ENCODE results near the gene ADCY2. TPM values are rescaled to one million over a fixed set of nuclear protein-coding genes. Genes with fewer than 3 reads are reported as not detected.

Gene ADCY2
- total RNA-seq, 2 donors from 2014 or later: 5.2 to 17.7 TPM

- intact Hi-C loops (cut with DNase I): no loop called here
- Histone ChIP-seq H3K36me3 (no peaks in the 10 kb centered on the region), H3K27me3 (replicated peaks; ENCODE audit: insufficient read depth) (no peaks in the 10 kb centered on the region), H3K9me3 (no peaks in the 10 kb centered on the region), H3K27ac (no peak overlapping the region), H3K4me3 (no peak overlapping the region), H3K4me1 (replicated peaks) (no peaks in the 10 kb centered on the region)
- TF ChIP-seq POLR2A (IDR thresholded peaks at IDR 0.05): no peak
- TF ChIP-seq POLR2AphosphoS5 (IDR thresholded peaks at IDR 0.05): no peak
- no peak for TF ChIP-seq CTCF (IDR thresholded peaks at IDR 0.05)
- 67% methylated on average over 12 of the region's 12 CpGs for WGBS
- DNase-seq (ENCODE audit: low spot score): no peak
Measured at GRCh38 chr5:7586480-7586879, 190.5 kb downstream of the ADCY2 start.

- intact Hi-C loops (cut with DNase I): no loop called here
- no peak overlapping the region for H3K4me3 ChIP-seq
- no peak overlapping the region for H3K27ac ChIP-seq
- H3K9me3 ChIP-seq: no peaks in the 10 kb centered on the region
- TF ChIP-seq POLR2A (IDR thresholded peaks at IDR 0.05) (no peak), CTCF (IDR thresholded peaks at IDR 0.05) (no peak), POLR2AphosphoS5 (IDR thresholded peaks at IDR 0.05) (no peak)
- H3K4me1 ChIP-seq (replicated peaks): no peaks in the 10 kb centered on the region
- no peaks in the 10 kb centered on the region for H3K36me3 ChIP-seq
- WGBS: 94% methylated on average over 5 of the region's 5 CpGs
- no peak for DNase-seq (ENCODE audit: low spot score)
- no peaks in the 10 kb centered on the region for H3K27me3 ChIP-seq (replicated peaks; ENCODE audit: insufficient read depth)
Measured at GRCh38 chr5:7589800-7590199, 193.9 kb downstream of the ADCY2 start.

GRCh38 chr5:7592910-7593309, 197.0 kb downstream of the ADCY2 start:
- Histone ChIP-seq H3K4me3 (no peak overlapping the region), H3K27me3 (replicated peaks; ENCODE audit: insufficient read depth) (no peaks in the 10 kb centered on the region), H3K9me3 (no peaks in the 10 kb centered on the region), H3K36me3 (no peaks in the 10 kb centered on the region), H3K4me1 (replicated peaks) (no peaks in the 10 kb centered on the region), H3K27ac (no peak overlapping the region)
- 73% methylated on average over 6 of the region's 6 CpGs for WGBS
- TF ChIP-seq POLR2AphosphoS5 (IDR thresholded peaks at IDR 0.05) (no peak), POLR2A (IDR thresholded peaks at IDR 0.05) (no peak), CTCF (IDR thresholded peaks at IDR 0.05) (no peak)
- DNase-seq (ENCODE audit: low spot score): no peak
- intact Hi-C loops (cut with DNase I): no loop called here

- WGBS: 45% methylated on average over 6 of the region's 6 CpGs
- no peaks in the 10 kb centered on the region for H3K27me3 ChIP-seq (replicated peaks; ENCODE audit: insufficient read depth)
- TF ChIP-seq POLR2A (IDR thresholded peaks at IDR 0.05) (no peak), POLR2AphosphoS5 (IDR thresholded peaks at IDR 0.05) (peak; percentile 46), CTCF (IDR thresholded peaks at IDR 0.05) (no peak)
- H3K9me3 ChIP-seq: no peaks in the 10 kb centered on the region
- DNase-seq (ENCODE audit: low spot score): peak; percentile 65
- H3K4me1 ChIP-seq (replicated peaks): no peaks in the 10 kb centered on the region
- no peak overlapping the region for H3K4me3 ChIP-seq
- H3K27ac ChIP-seq: peak overlapping the region in 1 of 2 donors; percentile 35
- no peaks in the 10 kb centered on the region for H3K36me3 ChIP-seq
- intact Hi-C loops (cut with DNase I): no loop called here
Measured at GRCh38 chr5:7597059-7597642, 201.2 kb downstream of the ADCY2 start.

GRCh38 chr5:7606840-7607465, 211.0 kb downstream of the ADCY2 start:
- Histone ChIP-seq H3K36me3 (no peaks in the 10 kb centered on the region), H3K4me3 (no peak overlapping the region), H3K27me3 (replicated peaks; ENCODE audit: insufficient read depth) (no peaks in the 10 kb centered on the region), H3K9me3 (no peaks in the 10 kb centered on the region), H3K4me1 (replicated peaks) (no peaks in the 10 kb centered on the region), H3K27ac (no peak overlapping the region)
- no peak for DNase-seq (ENCODE audit: low spot score)
- 79% methylated on average over 4 of the region's 4 CpGs for WGBS
- no peak for TF ChIP-seq POLR2A (IDR thresholded peaks at IDR 0.05)
- no peak for TF ChIP-seq CTCF (IDR thresholded peaks at IDR 0.05)
- TF ChIP-seq POLR2AphosphoS5 (IDR thresholded peaks at IDR 0.05): no peak
- intact Hi-C loops (cut with DNase I): no loop called here

All from prostate gland (tissue), 2 donors.